DMS153 treated with DMSO at 0.1 percent for 48 hours (cell line): ENCODE data around the gene TRAK1.

ENCODE experiments used
- DNase-seq: peaks from one replicate; lab custom pipeline; 2025; ENCODE audit not compliant: unreplicated experiment; lab: John Stamatoyannopoulos, UW

TRAK1 gene

GRCh38 chr3:42175386-42176240, 84.5 kb downstream of the TRAK1 start:
- DNase-seq = no peak

GRCh38 chr3:42176242-42177034, 85.3 kb downstream of the TRAK1 start:
- DNase-seq = no peak

- DNase-seq = no peak
Observed at GRCh38 chr3:42177068-42177800, 86.1 kb downstream of the TRAK1 start.

GRCh38 chr3:42177801-42178150, 86.6 kb downstream of the TRAK1 start:
- DNase-seq = no peak

GRCh38 chr3:42179110-42179725, 88.1 kb downstream of the TRAK1 start:
- DNase-seq = no peak

DNA sequence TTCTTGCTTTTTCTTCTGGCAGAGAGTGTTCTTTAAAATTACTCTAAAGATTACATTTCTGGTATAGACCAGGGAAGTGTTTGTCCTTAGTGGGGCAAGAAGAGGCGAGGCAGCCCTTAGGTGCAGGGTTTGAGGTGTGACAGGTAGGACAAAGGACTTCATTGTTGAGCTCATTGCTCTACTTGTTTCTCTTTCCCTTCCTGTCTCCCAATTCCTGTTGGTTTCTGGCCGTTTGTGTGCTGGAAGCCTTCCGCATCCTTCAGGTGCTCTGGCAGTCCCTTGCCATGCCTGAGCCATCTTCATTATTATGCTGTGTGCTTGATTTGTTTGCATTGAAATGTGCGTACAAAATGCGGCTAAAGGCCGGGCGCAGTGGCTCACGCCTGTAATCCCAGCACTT, 89.7 kb downstream of the TRAK1 start:
- no peak for DNase-seq

DNA sequence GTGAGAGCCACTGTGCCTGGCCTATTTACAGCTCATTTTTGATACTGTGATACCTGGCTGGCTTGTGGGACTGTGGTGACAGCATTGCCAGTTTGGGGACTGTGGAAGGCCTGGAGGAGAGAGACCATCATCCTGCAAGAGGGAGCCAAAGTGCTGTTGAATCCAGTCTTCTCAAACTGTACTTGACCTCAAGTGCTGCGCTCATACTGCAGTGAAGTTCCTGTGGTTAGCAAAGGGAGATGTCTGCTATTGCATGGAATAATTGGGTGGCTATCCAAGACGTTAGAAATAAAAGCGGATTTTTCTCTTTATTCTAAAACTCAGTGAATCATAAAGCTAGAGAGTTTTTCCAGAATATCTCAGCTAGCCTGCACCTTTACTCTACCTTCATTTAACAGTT, 91.4 kb downstream of the TRAK1 start:
- no peak for DNase-seq

DNA sequence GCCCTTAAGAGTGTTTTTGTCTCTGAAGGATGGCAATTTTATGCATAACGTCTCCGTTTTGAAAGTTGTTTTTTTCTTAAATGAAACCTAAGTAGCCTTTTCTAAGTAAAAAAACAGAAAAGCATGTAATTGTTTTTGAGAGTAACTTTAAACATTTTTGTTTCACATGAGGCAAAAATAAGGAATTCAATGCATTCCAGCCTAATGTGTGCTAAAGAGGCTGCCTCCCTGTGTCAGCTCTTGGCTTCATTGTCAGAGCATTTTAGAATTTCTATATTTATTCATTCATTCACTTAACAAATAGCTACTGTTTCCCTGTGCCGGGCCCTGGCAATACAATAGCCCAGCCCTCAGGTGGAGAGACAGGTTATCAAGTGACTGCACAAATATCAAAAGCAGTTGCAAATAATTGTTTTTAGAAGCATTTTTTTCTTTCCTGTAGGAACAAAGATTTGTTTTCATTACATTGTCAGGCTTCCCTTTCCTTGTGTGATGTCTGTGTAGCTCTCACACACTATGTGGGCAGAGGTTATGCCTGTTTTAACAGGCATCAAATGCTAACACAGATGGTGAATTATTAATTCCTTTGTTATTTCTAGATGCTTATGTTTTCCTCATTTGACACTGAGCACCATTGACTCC, 93.0 kb downstream of the TRAK1 start:
- DNase-seq = no peak

- no peak for DNase-seq
Observed at GRCh38 chr3:42184651-42185443, 93.7 kb downstream of the TRAK1 start.

DNA sequence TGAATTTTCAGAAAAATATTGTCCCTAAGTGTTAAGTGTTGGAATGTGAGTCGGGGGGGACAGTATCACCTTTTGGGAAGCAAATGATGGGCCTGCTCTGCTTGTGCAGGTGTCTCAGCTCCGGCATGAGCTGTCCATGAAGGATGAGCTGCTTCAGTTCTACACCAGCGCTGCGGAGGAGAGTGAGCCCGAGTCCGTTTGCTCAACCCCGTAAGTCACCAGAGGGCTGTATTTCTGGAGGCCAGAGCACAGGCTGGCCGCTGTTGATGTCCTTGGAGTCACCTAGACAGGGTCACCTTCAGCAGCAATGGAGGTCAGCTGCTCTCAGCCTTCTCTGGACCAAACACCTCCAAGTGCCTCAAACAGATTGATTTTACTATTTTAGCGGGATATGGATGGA, 96.8 kb downstream of the TRAK1 start:
- DNase-seq = no peak

DNA sequence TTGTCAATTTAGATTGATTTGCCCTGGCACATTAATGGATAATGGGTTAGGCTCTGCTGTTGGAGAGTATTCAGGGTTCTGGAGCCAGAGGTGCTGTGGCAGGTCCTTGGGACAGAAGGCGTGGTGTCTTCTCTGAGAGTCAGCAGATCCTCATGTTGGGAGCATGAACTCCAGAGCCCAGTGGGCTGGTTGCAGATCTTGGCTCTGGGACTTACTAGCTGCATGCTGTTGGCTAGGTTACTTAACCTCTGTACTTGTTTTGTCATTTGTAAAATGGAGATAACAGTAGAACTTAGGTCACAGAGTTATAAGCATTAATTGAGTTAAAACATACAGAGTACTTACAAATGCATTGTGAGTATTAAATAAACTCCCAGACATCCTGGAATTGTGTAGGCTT, 97.2 kb downstream of the TRAK1 start:
- no peak for DNase-seq

GRCh38 chr3:42189001-42189460, 97.9 kb downstream of the TRAK1 start:
- DNase-seq = no peak

- no peak for DNase-seq
Observed at GRCh38 chr3:42189736-42190135, 98.6 kb downstream of the TRAK1 start.

GRCh38 chr3:42190701-42191442, 99.7 kb downstream of the TRAK1 start:
- no peak for DNase-seq

GRCh38 chr3:42191443-42191747, 100.2 kb downstream of the TRAK1 start:
- no peak for DNase-seq

- no peak for DNase-seq
Observed at GRCh38 chr3:42192334-42193200, 101.4 kb downstream of the TRAK1 start.

- no peak for DNase-seq
Observed at GRCh38 chr3:42194943-42195510, 103.9 kb downstream of the TRAK1 start.

DNA sequence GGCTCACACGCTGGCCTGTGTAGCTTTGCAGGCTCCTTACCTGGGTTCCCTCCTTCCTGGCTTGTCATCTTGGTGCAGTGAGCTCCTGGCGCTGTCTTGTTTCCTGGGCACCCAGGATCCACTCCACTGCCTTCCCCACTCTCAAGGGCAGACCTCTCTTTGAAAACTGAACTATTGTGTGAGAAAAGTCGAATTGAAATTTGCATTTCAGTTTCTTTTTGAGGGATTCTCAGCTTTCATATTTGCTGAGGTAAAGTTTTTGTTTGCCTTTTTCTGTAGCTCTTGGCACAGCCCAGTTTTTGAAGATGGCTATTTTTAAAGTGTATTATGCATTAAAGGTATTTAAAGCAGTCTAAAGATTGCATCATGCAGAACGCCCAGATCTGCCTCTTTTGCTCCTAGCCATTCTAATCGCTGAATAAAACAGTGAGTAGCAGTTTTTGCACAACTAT, 104.7 kb downstream of the TRAK1 start:
- DNase-seq = no peak
